ENCODE data around the gene XPO6. TPM values are rescaled to one million over a fixed set of nuclear protein-coding genes. Genes with fewer than 3 reads are reported as not detected.

Gene XPO6
- total RNA-seq, 4 donors from 2014 or later, result 94.7 to 272 (median 130) TPM

GRCh38 chr16:28107232-28107631 lies 104.5 kb downstream of the XPO6 start:
- Histone ChIP-seq H3K4me3 (no peak overlapping the region), H3K27me3 (no peaks in the 10 kb centered on the region), H3K36me3 (peaks cover 0 to 99% (median 5%) of the 10 kb centered on the region in 3 donors), H3K4me1 (no peaks in the 10 kb centered on the region), H3K27ac (no peak overlapping the region), H3K9me3 (no peaks in the 10 kb centered on the region)
- TF ChIP-seq POLR2A (IDR thresholded peaks at IDR 0.05), result no peak
- TF ChIP-seq CTCF (IDR thresholded peaks at IDR 0.05), result no peak
- DNase-seq, result peak in 1 of 3 donors; percentile 29

GRCh38 chr16:28106467-28107215 lies 105.1 kb downstream of the XPO6 start:
- H3K27me3 ChIP-seq, result no peaks in the 10 kb centered on the region
- H3K36me3 ChIP-seq, result peaks cover 0 to 99% (median 5%) of the 10 kb centered on the region in 3 donors
- TF ChIP-seq CTCF (IDR thresholded peaks at IDR 0.05) (no peak), POLR2A (IDR thresholded peaks at IDR 0.05) (no peak)
- H3K4me1 ChIP-seq, result no peaks in the 10 kb centered on the region
- no peak overlapping the region for H3K4me3 ChIP-seq
- H3K9me3 ChIP-seq, result no peaks in the 10 kb centered on the region
- DNase-seq, result peak in 1 of 3 donors; percentile 13
- no peak overlapping the region for H3K27ac ChIP-seq

- peaks cover 0 to 99% (median 5%) of the 10 kb centered on the region in 3 donors for H3K36me3 ChIP-seq
- no peaks in the 10 kb centered on the region for H3K27me3 ChIP-seq
- no peak overlapping the region for H3K27ac ChIP-seq
These were observed 105.8 kb downstream of the XPO6 start for GRCh38 chr16:28105954-28106353.

GRCh38 chr16:28105297-28105696 lies 106.5 kb downstream of the XPO6 start:
- Histone ChIP-seq H3K36me3 (peaks cover 0 to 99% (median 5%) of the 10 kb centered on the region in 3 donors), H3K4me3 (no peak overlapping the region)

More at GRCh38 chr16:28105954-28106353, 105.8 kb downstream of the XPO6 start:
- no peaks in the 10 kb centered on the region for H3K4me1 ChIP-seq
- TF ChIP-seq CTCF (IDR thresholded peaks at IDR 0.05) (no peak), POLR2A (IDR thresholded peaks at IDR 0.05) (no peak)
- H3K9me3 ChIP-seq, result no peaks in the 10 kb centered on the region
- DNase-seq, result peak in 2 of 3 donors; percentile 22 to 32
- H3K4me3 ChIP-seq, result no peak overlapping the region

GRCh38 chr16:28104404-28104803 lies 107.4 kb downstream of the XPO6 start:
- peak in 1 of 3 donors; percentile 43 for DNase-seq
- no peaks in the 10 kb centered on the region for H3K9me3 ChIP-seq
- no peak overlapping the region for H3K27ac ChIP-seq
- no peak for TF ChIP-seq POLR2A (IDR thresholded peaks at IDR 0.05)
- no peak for TF ChIP-seq CTCF (IDR thresholded peaks at IDR 0.05)
- H3K36me3 ChIP-seq, result peaks cover 0 to 99% (median 5%) of the 10 kb centered on the region in 3 donors
- H3K27me3 ChIP-seq, result no peaks in the 10 kb centered on the region
- no peak overlapping the region for H3K4me3 ChIP-seq
- no peaks in the 10 kb centered on the region for H3K4me1 ChIP-seq

More at GRCh38 chr16:28105297-28105696, 106.5 kb downstream of the XPO6 start:
- DNase-seq, result peak in 1 of 3 donors; percentile 0
- H3K4me1 ChIP-seq, result no peaks in the 10 kb centered on the region
- H3K9me3 ChIP-seq, result no peaks in the 10 kb centered on the region
- no peaks in the 10 kb centered on the region for H3K27me3 ChIP-seq
- H3K27ac ChIP-seq, result no peak overlapping the region
- TF ChIP-seq POLR2A (IDR thresholded peaks at IDR 0.05) (no peak), CTCF (IDR thresholded peaks at IDR 0.05) (no peak)
